Peyer's patch (tissue), 4 donors: ENCODE data around the gene LRRC75B. TPM values are rescaled to one million over a fixed set of nuclear protein-coding genes. Genes with fewer than 3 reads are reported as not detected.
A peak's percentile ranks its signal among the peaks of the same experiment; 100 is the strongest.

ENCODE experiments used
- DNase-seq, 3 donors: peaks; one replicate each; pipeline ENCODE4 v3.0.0-alpha.2; 2017 to 2019
- H3K27ac ChIP-seq, 4 donors: fragments of 200-600 bp; sonication (generic); one replicate each; pipeline ENCODE4 v1.5.1; 2016 to 2019
- H3K27me3 ChIP-seq, 2 donors: fragments of 200-600 bp; sonication (generic); one replicate each; pipeline ENCODE4 v1.5.1; 2019
- H3K36me3 ChIP-seq, 3 donors: fragments of 200-600 bp; sonication (generic); one replicate each; pipeline ENCODE4 v1.5.1; 2016 to 2019
- H3K4me1 ChIP-seq, 4 donors: fragments of 200-600 bp; sonication (generic); one replicate each; pipeline ENCODE4 v1.5.1; 2016 to 2019
- H3K4me3 ChIP-seq, 4 donors: fragments of 200-600 bp; sonication (generic); 1 replicate in 3 of 4; 2 replicates in 1 of 4; pipeline ENCODE4 v1.5.1; 2016 to 2019; ENCODE audit warnings: mild to moderate bottlenecking in 1 of 4
- H3K9me3 ChIP-seq, 4 donors: fragments of 200-600 bp; sonication (generic); one replicate each; pipeline ENCODE4 v1.5.1; 2016 to 2019; ENCODE audit warnings: mild to moderate bottlenecking in 1 of 4
- POLR2A ChIP-seq, 2 donors: fragments of 450-650 bp; IDR thresholded peaks; one replicate each; pipeline ENCODE4 v1.5.1; 2017; ENCODE audit warnings: antibody characterized with exemption in 2 of 2, mild to moderate bottlenecking in 2 of 2, moderate library complexity in 2 of 2
- total RNA-seq, 4 donors: library from RNA; depleted of rRNA; stranded (reverse); fragments of >200 nt; gene quantifications; one replicate each; pipeline ENCODE4 v1.1.0, GENCODE V29; 2016
- TF ChIP-seq, protein P1 (sequence below), 6 experiments: fragments of 450-650 bp in 4 of 6; fragments of 200-600 bp in 2 of 6; sonication (generic) in 1 of 6; IDR thresholded peaks; one replicate each; pipeline ENCODE4 v1.5.1; 2017 to 2019; ENCODE audit warnings: antibody characterized with exemption in 6 of 6, mild to moderate bottlenecking in 3 of 6, moderate library complexity in 1 of 6

LRRC75B gene
- total RNA-seq, 4 donors from 2014 or later, result 18.2 to 127 (median 88.2) TPM

DNA sequence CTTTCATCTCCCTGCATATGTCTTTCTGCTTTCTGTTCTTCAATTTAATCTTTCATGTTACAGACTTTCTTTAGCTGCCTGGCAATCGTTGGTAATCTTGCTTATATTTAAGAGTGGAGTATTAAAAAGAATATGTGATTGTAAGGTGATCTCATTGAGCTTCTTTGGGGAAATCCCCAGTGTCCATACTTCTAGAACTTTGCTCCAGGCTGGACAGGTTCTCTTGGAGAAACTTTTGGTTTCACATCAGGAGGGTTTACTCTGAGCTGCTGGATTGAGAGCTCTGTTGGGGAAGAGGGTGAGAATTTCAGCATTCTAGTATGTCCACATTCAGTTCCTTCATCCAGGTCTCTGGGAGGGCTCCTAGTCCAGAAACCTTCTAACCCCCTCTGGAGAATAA is 16.1 kb downstream of the LRRC75B start:
- Histone ChIP-seq H3K9me3 (no peaks in the 10 kb centered on the region), H3K27me3 (no peaks in the 10 kb centered on the region), H3K4me3 (no peak overlapping the region), H3K36me3 (peaks cover 0 to 31% (median 0%) of the 10 kb centered on the region in 3 donors), H3K4me1 (peaks cover 0 to 22% (median 0%) of the 10 kb centered on the region in 4 donors), H3K27ac (peak overlapping the region in 1 of 4 donors; percentile 55)
- TF ChIP-seq, protein P1, sequence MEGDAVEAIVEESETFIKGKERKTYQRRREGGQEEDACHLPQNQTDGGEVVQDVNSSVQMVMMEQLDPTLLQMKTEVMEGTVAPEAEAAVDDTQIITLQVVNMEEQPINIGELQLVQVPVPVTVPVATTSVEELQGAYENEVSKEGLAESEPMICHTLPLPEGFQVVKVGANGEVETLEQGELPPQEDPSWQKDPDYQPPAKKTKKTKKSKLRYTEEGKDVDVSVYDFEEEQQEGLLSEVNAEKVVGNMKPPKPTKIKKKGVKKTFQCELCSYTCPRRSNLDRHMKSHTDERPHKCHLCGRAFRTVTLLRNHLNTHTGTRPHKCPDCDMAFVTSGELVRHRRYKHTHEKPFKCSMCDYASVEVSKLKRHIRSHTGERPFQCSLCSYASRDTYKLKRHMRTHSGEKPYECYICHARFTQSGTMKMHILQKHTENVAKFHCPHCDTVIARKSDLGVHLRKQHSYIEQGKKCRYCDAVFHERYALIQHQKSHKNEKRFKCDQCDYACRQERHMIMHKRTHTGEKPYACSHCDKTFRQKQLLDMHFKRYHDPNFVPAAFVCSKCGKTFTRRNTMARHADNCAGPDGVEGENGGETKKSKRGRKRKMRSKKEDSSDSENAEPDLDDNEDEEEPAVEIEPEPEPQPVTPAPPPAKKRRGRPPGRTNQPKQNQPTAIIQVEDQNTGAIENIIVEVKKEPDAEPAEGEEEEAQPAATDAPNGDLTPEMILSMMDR (IDR thresholded peaks at IDR 0.05), result no peak
- no peak for TF ChIP-seq POLR2A (IDR thresholded peaks at IDR 0.05)
- no peak for DNase-seq

DNA sequence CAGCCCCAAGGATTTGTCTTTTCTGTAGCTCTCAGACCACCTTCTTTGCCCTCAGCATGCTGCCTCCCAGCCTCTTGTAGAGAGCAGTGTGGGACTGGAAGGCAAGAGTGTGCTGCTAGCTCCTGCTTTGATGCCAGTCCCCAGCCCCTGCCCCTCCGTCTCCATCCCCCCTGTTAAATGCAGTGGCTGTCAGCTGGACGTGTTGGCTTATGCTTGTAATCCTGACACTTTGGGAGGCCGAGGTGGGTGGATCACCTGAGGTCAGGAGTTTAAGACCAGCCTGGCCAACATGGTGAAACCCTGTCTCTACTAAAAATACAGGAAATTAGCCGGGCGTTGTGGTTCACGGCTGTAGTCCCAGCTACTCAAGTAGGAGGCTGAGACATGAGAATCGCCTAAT is 21.6 kb downstream of the LRRC75B start:
- Histone ChIP-seq H3K4me3 (no peak overlapping the region), H3K36me3 (peaks cover 0 to 69% (median 0%) of the 10 kb centered on the region in 3 donors)

DNA sequence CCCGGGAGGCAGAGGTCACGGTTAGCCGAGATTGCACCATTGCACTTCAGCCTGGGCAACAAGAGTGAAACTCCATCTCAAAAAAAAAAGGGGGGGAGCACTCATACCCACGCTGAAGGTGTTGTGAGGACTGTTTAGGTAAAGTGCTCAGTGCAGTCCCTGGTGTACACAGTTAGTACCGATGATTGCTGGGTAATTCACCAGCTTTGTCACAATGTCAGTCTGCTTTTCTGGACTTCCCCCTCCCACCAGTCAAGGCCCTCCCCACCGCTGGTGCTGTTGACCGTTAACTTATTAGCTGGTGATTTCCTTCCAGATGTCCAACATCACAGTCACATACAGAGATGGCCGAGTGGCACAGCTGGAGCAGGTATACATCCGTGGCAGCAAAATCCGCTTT is 25.2 kb downstream of the LRRC75B start:
- Histone ChIP-seq H3K4me3 (no peak overlapping the region), H3K27ac (no peak overlapping the region), H3K4me1 (peaks cover 0 to 32% (median 0%) of the 10 kb centered on the region in 4 donors), H3K36me3 (peaks cover 0 to 59% (median 0%) of the 10 kb centered on the region in 3 donors), H3K27me3 (no peaks in the 10 kb centered on the region), H3K9me3 (no peaks in the 10 kb centered on the region)
- DNase-seq, result no peak
- no peak for TF ChIP-seq POLR2A (IDR thresholded peaks at IDR 0.05)
- TF ChIP-seq, protein P1 (IDR thresholded peaks at IDR 0.05), result no peak

More for the DNA sequence above, 21.6 kb downstream of the LRRC75B start:
- no peak for DNase-seq
- no peak for TF ChIP-seq POLR2A (IDR thresholded peaks at IDR 0.05)
- TF ChIP-seq, protein P1 (IDR thresholded peaks at IDR 0.05), result no peak
- Histone ChIP-seq H3K4me1 (peaks cover 0 to 2% (median 0%) of the 10 kb centered on the region in 4 donors), H3K27me3 (no peaks in the 10 kb centered on the region), H3K27ac (no peak overlapping the region), H3K9me3 (no peaks in the 10 kb centered on the region)

DNA sequence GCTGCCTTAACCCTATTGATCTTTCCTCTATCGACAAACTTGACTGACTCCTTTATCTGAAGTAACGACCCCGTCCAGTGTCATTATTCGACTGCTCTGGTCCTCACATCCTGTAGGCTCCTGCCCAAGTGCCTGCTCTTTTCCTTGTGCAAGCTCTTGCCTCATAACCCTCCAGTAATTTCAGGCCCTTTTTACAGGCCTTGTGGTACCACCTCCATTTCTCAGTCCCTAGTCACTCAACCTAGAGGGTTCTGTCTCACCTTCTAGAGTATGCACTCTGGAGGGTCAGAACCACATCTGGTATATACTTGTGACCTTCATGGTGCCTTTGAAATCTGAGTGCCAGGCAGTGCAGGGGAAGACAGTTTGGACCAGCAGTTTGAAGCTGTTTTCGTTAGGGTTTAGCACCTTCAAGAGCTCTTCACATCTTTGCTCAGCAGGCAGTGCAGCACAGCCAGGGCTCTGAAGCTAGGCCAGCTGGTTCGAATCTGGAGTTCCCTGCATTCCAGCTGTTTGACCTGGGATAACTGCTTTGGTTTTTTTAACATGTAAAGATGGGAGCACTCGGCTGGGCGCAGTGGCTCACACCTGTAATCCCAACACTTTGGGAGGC is 25.9 kb downstream of the LRRC75B start:
- Histone ChIP-seq H3K27me3 (no peaks in the 10 kb centered on the region), H3K9me3 (no peaks in the 10 kb centered on the region), H3K36me3 (peaks cover 0 to 59% (median 0%) of the 10 kb centered on the region in 3 donors), H3K4me3 (no peak overlapping the region), H3K4me1 (peaks cover 0 to 32% (median 0%) of the 10 kb centered on the region in 4 donors), H3K27ac (no peak overlapping the region)
- no peak for DNase-seq
- TF ChIP-seq, protein P1 (IDR thresholded peaks at IDR 0.05), result no peak
- TF ChIP-seq POLR2A (IDR thresholded peaks at IDR 0.05), result no peak

DNA sequence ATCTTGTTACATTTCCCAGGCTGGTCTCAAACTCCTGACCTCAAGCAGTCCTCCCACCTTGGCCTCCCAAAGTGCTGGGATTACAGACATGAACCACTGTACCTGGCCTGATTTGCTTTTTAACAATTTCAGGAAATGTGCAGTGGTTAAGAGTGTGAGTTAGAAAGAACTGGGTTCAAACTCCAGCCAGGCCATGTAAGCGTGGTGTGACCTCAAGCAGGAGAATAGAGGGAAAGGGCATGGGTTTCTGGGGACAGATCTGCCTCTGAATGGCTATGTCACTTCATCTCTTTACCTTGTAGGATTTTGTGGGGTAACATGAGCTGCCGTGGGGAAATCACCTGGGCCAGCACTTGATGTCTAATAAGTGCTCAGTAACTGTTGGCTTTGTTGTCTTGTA is 27.8 kb downstream of the LRRC75B start:
- H3K36me3 ChIP-seq, result peaks cover 0 to 54% (median 0%) of the 10 kb centered on the region in 3 donors
- H3K4me1 ChIP-seq, result peaks cover 0 to 32% (median 0%) of the 10 kb centered on the region in 4 donors
- no peaks in the 10 kb centered on the region for H3K9me3 ChIP-seq
- H3K27me3 ChIP-seq, result no peaks in the 10 kb centered on the region
- H3K27ac ChIP-seq, result no peak overlapping the region
- DNase-seq, result no peak
- TF ChIP-seq, protein P1 (IDR thresholded peaks at IDR 0.05), result no peak
- no peak for TF ChIP-seq POLR2A (IDR thresholded peaks at IDR 0.05)
- H3K4me3 ChIP-seq, result no peak overlapping the region
